Stimulated activated CD4-positive, alpha-beta T cell treated with anti-CD3 and anti-CD28 coated beads, Interleukin-2, amount 100 ng/mL, for 48 hours (primary cell): ENCODE data around the gene ZSCAN10.
"Not testable (repeated sequence)": the region's sequence is repeated elsewhere in the genome, so short reads cannot be mapped to it uniquely, and the experiment has no call there.

Experiments used
- DNase-seq, 2 donors: peaks; one replicate each; pipeline ENCODE4 v3.0.0-alpha.2; 2020

The ZSCAN10 gene

GRCh38 chr16:3059041-3059722 lies 39.9 kb downstream of the ZSCAN10 start:
- peak; percentile 85 to 91 for DNase-seq

GRCh38 chr16:3058139-3059030 lies 40.7 kb downstream of the ZSCAN10 start:
- no peak for DNase-seq

GRCh38 chr16:3057181-3058138 lies 41.6 kb downstream of the ZSCAN10 start:
- DNase-seq = no peak

GRCh38 chr16:3056336-3057180 lies 42.5 kb downstream of the ZSCAN10 start:
- DNase-seq = no peak

- not testable (repeated sequence) for DNase-seq
Observed at GRCh38 chr16:3055734-3056115, 43.4 kb downstream of the ZSCAN10 start.

- no peak for DNase-seq
Observed at GRCh38 chr16:3054965-3055733, 43.9 kb downstream of the ZSCAN10 start.

GRCh38 chr16:3053330-3053710 lies 45.8 kb downstream of the ZSCAN10 start:
- not testable (repeated sequence) for DNase-seq

GRCh38 chr16:3052571-3053329 lies 46.3 kb downstream of the ZSCAN10 start:
- DNase-seq = not testable (repeated sequence)

- DNase-seq = no peak
Observed at GRCh38 chr16:3051494-3051893, 47.6 kb downstream of the ZSCAN10 start.

- DNase-seq = no peak
Observed at GRCh38 chr16:3051009-3051408, 48.1 kb downstream of the ZSCAN10 start.

GRCh38 chr16:3050487-3050886 lies 48.6 kb downstream of the ZSCAN10 start:
- DNase-seq = no peak

- DNase-seq = no peak
Observed at GRCh38 chr16:3049921-3050481, 49.1 kb downstream of the ZSCAN10 start.

- no peak for DNase-seq
Observed at GRCh38 chr16:3047387-3047720, 51.7 kb downstream of the ZSCAN10 start.

- DNase-seq = no peak
Observed at GRCh38 chr16:3046641-3047386, 52.3 kb downstream of the ZSCAN10 start.

GRCh38 chr16:3045758-3046640 lies 53.1 kb downstream of the ZSCAN10 start, which contains the start of gene MMP25:
TSS of gene MMP25 (plus strand) at chr16:3046561. CDS start at chr16:3046918, 357 bp downstream.
- DNase-seq = no peak

GRCh38 chr16:3044708-3045107 lies 54.4 kb downstream of the ZSCAN10 start:
- no peak for DNase-seq

- no peak for DNase-seq
Observed at GRCh38 chr16:3042376-3042775, 56.7 kb downstream of the ZSCAN10 start.

GRCh38 chr16:3038896-3039295 lies 60.2 kb downstream of the ZSCAN10 start:
- no peak for DNase-seq
